Heart left ventricle (tissue), 16 donors: ENCODE data around the gene PFKFB2. TPM values are rescaled to one million over a fixed set of nuclear protein-coding genes. Genes with fewer than 3 reads are reported as not detected.

ENCODE experiments used
- ATAC-seq, 4 donors: fragments of 200-7000 bp; cut with Tn5 transposase; one replicate each; pipeline ENCODE4 v1.9.1; 2020 to 2022; ENCODE audit warnings: moderate library complexity in 4 of 4, mild to moderate bottlenecking in 3 of 4, moderate number of reproducible peaks in 1 of 4
- DNase-seq, 5 donors: peaks; one replicate each; pipeline ENCODE4 v3.0.0-alpha.2; 2020
- H3K27ac ChIP-seq, 12 donors: fragments of 200-600 bp; sonication (generic) in 4 of 12; one replicate each; pipeline versions ENCODE4 v1.5.0 to v1.8.0; 2016 to 2022; ENCODE audit warnings: mild to moderate bottlenecking in 2 of 12
- H3K27me3 ChIP-seq, 9 donors: fragments of 200-600 bp; sonication (generic) in 2 of 9; one replicate each; pipeline versions ENCODE4 v1.5.1 to v1.8.0; 2016 to 2022; ENCODE audit warnings: mild to moderate bottlenecking in 3 of 9
- H3K36me3 ChIP-seq, 9 donors: fragments of 200-600 bp; sonication (generic) in 2 of 9; one replicate each; pipeline versions ENCODE4 v1.5.0 to v1.8.0; 2018 to 2022; ENCODE audit warnings: mild to moderate bottlenecking in 2 of 9
- H3K4me1 ChIP-seq, 12 donors: fragments of 200-600 bp; sonication (generic) in 4 of 12; one replicate each; pipeline versions ENCODE4 v1.5.0 to v1.8.0; 2016 to 2022; ENCODE audit warnings: mild to moderate bottlenecking in 3 of 12
- H3K4me3 ChIP-seq, 12 donors: fragments of 200-600 bp; sonication (generic) in 4 of 12; one replicate each; pipeline versions ENCODE4 v1.5.0 to v1.8.0; 2017 to 2022; ENCODE audit warnings: mild to moderate bottlenecking in 9 of 12, moderate library complexity in 4 of 12
- H3K9me3 ChIP-seq, 12 donors: fragments of 200-600 bp; sonication (generic) in 4 of 12; one replicate each; pipeline versions ENCODE4 v1.5.0 to v1.8.0; 2016 to 2022; ENCODE audit warnings: mild to moderate bottlenecking in 1 of 12
- CTCF ChIP-seq, 12 donors: fragments of 200-600 bp; sonication (generic) in 4 of 12; IDR thresholded peaks; one replicate each; pipeline versions ENCODE4 v1.5.0 to v1.8.0; 2018 to 2022; ENCODE audit warnings: antibody characterized with exemption in 12 of 12, mild to moderate bottlenecking in 5 of 12
- POLR2A ChIP-seq, 2 donors: fragments of 450-650 bp; IDR thresholded peaks; one replicate each; pipeline ENCODE4 v1.6.1; 2017; ENCODE audit warnings: antibody characterized with exemption in 2 of 2, mild to moderate bottlenecking in 2 of 2, moderate library complexity in 2 of 2
- whole genome bisulfite sequencing, 4 donors: extraction: QIAGEN DNeasy Blood & Tissue Kit in 2 of 4; methylation state at CpG; one replicate each; pipeline versions ENCODE4 v1.1.5 to v1.1.7; 2013 to 2018; 5-methylcytosine and 5-hydroxymethylcytosine counted together
- intact Hi-C, 10 donors: fragments of 100-400 bp; cut with DNase I; formaldehyde crosslinking; loops; one replicate each; pipeline versions ENCODE4 v1.11.1 to v1.14.2; 2022
- polyA plus RNA-seq, 2 donors: library from polyadenylated mRNA; stranded (reverse); fragments of 200-250 nt; gene quantifications; one replicate each; pipeline ENCODE4 v1.2.3, GENCODE V29; 2013
- total RNA-seq, 9 donors: library from RNA; depleted of rRNA in 2 of 9; stranded (reverse); fragments of >200 nt in 2 of 9; fragmentation: NEBNext Ultra II Directional in 3 of 9; extraction: Animal tissue kit (Norgen Biotek cat#: 25700) in 3 of 9; gene quantifications; one replicate each; pipeline versions ENCODE4 v1.1.0 to v1.2.4, GENCODE V29; 2016 to 2023
- donor health status: ischemic (EF 13 %, LVEDD 7.1; RV severe dilation, severe dysfunction).
- donor health status: healthy with polysubstance abuse.
- donor health status: DM: no; HTN: yes; CAD: no.
- donor health status: DM: no; HTN: no; CAD: no.
- donor health status: ischemic (EF 25% LVEDD 6.9; RV normal size, moderate dysfunction).
- donor health status: ischemic (EF 25% LVEDD 5.7; RV mildly dilated, moderate dysfunction).
- donor health status: healthy.
- donor health status: DM: yes; HTN: yes; CAD: no.
- donor health status: ischemic (EF 35%, LVEDD 5.7; RV mildly dilated, moderate dysfunction).
- donor health status: nonischemic (EF 11% LVEDD 7.7; RV severe dilation, severe dysfunction).
- donor health status: DM: yes; HTN: yes; CAD: no.
- donor health status: PGD.
- donor health status: ischemic (EF 29% LVEDD 5.4; RV normal size, mild dysfunction).
- donor health status: nonischemic (EF 23%, LVEDD 6.1; RV moderate dilation, normal function).

Gene PFKFB2
- total and polyA plus RNA-seq, 11 donors, result 16.0 to 130 (median 58.7) TPM

- Histone ChIP-seq H3K27ac (peak overlapping the region in 11 of 12 donors; percentile 25 to 83 (median 67)), H3K9me3 (no peaks in the 10 kb centered on the region), H3K4me1 (peaks cover 0 to 76% (median 9%) of the 10 kb centered on the region in 12 donors), H3K27me3 (no peaks in the 10 kb centered on the region), H3K4me3 (no peak overlapping the region), H3K36me3 (peaks cover 0 to 99% (median 71%) of the 10 kb centered on the region in 9 donors)
- DNase-seq (no peak), ATAC-seq (peak in 1 of 4 donors; percentile 3)
- intact Hi-C loops, result loop anchor here in 1 of 10 donors (10.0 kb wide), 1 partner anchor 156 kb away; no protein-coding TSS in a partner anchor
- TF ChIP-seq CTCF (IDR thresholded peaks at IDR 0.05) (no peak), POLR2A (IDR thresholded peaks at IDR 0.05) (no peak)
- 82 to 93% (median 85%) methylated on average over 4 of the region's 4 CpGs for WGBS, 4 donors
Measured at GRCh38 chr1:207070811-207071210, 17.7 kb downstream of the PFKFB2 start.

- H3K9me3 ChIP-seq, result no peaks in the 10 kb centered on the region
- peak overlapping the region in 4 of 12 donors; percentile 17 to 83 (median 60) for H3K27ac ChIP-seq
- H3K36me3 ChIP-seq, result peaks cover 0 to 99% (median 71%) of the 10 kb centered on the region in 9 donors
- no peak for TF ChIP-seq POLR2A (IDR thresholded peaks at IDR 0.05)
- no peak for TF ChIP-seq CTCF (IDR thresholded peaks at IDR 0.05)
- no peak for DNase-seq
- no peak for ATAC-seq
- H3K27me3 ChIP-seq, result no peaks in the 10 kb centered on the region
- peaks cover 0 to 82% (median 11%) of the 10 kb centered on the region in 12 donors for H3K4me1 ChIP-seq
- intact Hi-C loops, result loop anchor here in 1 of 10 donors (10.0 kb wide), 1 partner anchor 157 kb away; no protein-coding TSS in a partner anchor
- H3K4me3 ChIP-seq, result no peak overlapping the region
- WGBS, 4 donors, result 85 to 91% (median 87%) methylated on average over 6 of the region's 6 CpGs
Measured at GRCh38 chr1:207071426-207071825, 18.4 kb downstream of the PFKFB2 start.

- 80 to 85% (median 84%) methylated on average over 8 of the region's 8 CpGs for WGBS, 4 donors
- DNase-seq, result no peak
- ATAC-seq, result no peak
- H3K9me3 ChIP-seq, result no peaks in the 10 kb centered on the region
- no peaks in the 10 kb centered on the region for H3K27me3 ChIP-seq
- H3K4me3 ChIP-seq, result no peak overlapping the region
- H3K36me3 ChIP-seq, result peaks cover 0 to 95% (median 66%) of the 10 kb centered on the region in 9 donors
- H3K27ac ChIP-seq, result peak overlapping the region in 2 of 12 donors; percentile 78 to 83
- intact Hi-C loops, result loop anchor here in 1 of 10 donors (10.0 kb wide), 1 partner anchor 157 kb away; no protein-coding TSS in a partner anchor
- H3K4me1 ChIP-seq, result peaks cover 0 to 89% (median 15%) of the 10 kb centered on the region in 12 donors
- TF ChIP-seq CTCF (IDR thresholded peaks at IDR 0.05), result no peak
- TF ChIP-seq POLR2A (IDR thresholded peaks at IDR 0.05), result no peak
Measured at GRCh38 chr1:207072233-207072632, 19.2 kb downstream of the PFKFB2 start.

GRCh38 chr1:207073906-207074820, 21.1 kb downstream of the PFKFB2 start:
- Histone ChIP-seq H3K27ac (peak overlapping the region in 2 of 12 donors; percentile 3 to 18), H3K9me3 (no peaks in the 10 kb centered on the region), H3K27me3 (no peaks in the 10 kb centered on the region), H3K4me1 (peaks cover 0 to 86% (median 20%) of the 10 kb centered on the region in 12 donors), H3K4me3 (no peak overlapping the region), H3K36me3 (peaks cover 0 to 88% (median 54%) of the 10 kb centered on the region in 9 donors)
- WGBS, 4 donors, result 40 to 54% (median 48%) methylated on average over 4 of the region's 4 CpGs
- intact Hi-C loops, result loop anchor here in 1 of 10 donors (10.0 kb wide), 1 partner anchor 159 kb away; no protein-coding TSS in a partner anchor
- TF ChIP-seq CTCF (IDR thresholded peaks at IDR 0.05) (no peak), POLR2A (IDR thresholded peaks at IDR 0.05) (no peak)
- ATAC-seq, result no peak
- DNase-seq, result no peak
